H9 (cell line): ENCODE data around the gene PTN. TPM values are rescaled to one million over a fixed set of nuclear protein-coding genes. Genes with fewer than 3 reads are reported as not detected.

ENCODE experiments used
- DNase-seq: peaks from one replicate; pipeline ENCODE4 v3.0.0-alpha.2; 2017
- H2AFZ ChIP-seq: one replicate; pipeline ENCODE4 v1.6.1; 2013; ENCODE audit warnings: mild to moderate bottlenecking, low read length, control low read depth, moderate library complexity
- H2AK5ac ChIP-seq: 2 replicates; pipeline ENCODE4 v1.6.1; 2013; ENCODE audit warnings: low read length, control low read depth, mixed read lengths; ENCODE audit not compliant: insufficient read length
- H2BK120ac ChIP-seq: one replicate; pipeline ENCODE4 v1.6.1; 2013; ENCODE audit warnings: low read depth, mild to moderate bottlenecking, low read length, control low read depth, inconsistent platforms; ENCODE audit not compliant: poor library complexity, severe bottlenecking
- H2BK12ac ChIP-seq: 2 replicates; pipeline ENCODE4 v1.6.1; 2013; ENCODE audit warnings: low read length, control low read depth, mixed read lengths, low read depth; ENCODE audit not compliant: insufficient read length
- H2BK15ac ChIP-seq: 2 replicates; pipeline ENCODE4 v1.6.1; 2013; ENCODE audit warnings: low read depth, low read length, control low read depth
- H2BK20ac ChIP-seq: one replicate; pipeline ENCODE4 v1.6.1; 2013; ENCODE audit warnings: low read depth, mild to moderate bottlenecking, low read length, control low read depth, inconsistent platforms; ENCODE audit not compliant: poor library complexity, severe bottlenecking
- H2BK5ac ChIP-seq: 2 replicates; pipeline ENCODE4 v1.6.1; 2013; ENCODE audit warnings: low read length, control low read depth, mixed read lengths; ENCODE audit not compliant: insufficient read length
- H3K14ac ChIP-seq: 2 replicates; pipeline ENCODE4 v1.6.1; 2013; ENCODE audit warnings: low read length, control low read depth; ENCODE audit not compliant: insufficient read depth
- H3K18ac ChIP-seq: 2 replicates; pipeline ENCODE4 v1.6.1; 2013; ENCODE audit warnings: low read depth, mild to moderate bottlenecking, mixed read lengths, low read length, control low read depth; ENCODE audit not compliant: insufficient read length
- H3K23ac ChIP-seq: 2 replicates; pipeline ENCODE4 v1.6.1; 2013; ENCODE audit warnings: low read length, control low read depth, mixed read lengths, low read depth; ENCODE audit not compliant: insufficient read length
- H3K23me2 ChIP-seq: 2 replicates; pipeline ENCODE4 v1.6.1; 2013; ENCODE audit warnings: low read depth, mild to moderate bottlenecking, mixed read lengths, low read length, control low read depth; ENCODE audit not compliant: insufficient read length, poor library complexity, severe bottlenecking
- H3K27ac ChIP-seq: 2 replicates; pipeline ENCODE4 v1.5.1; 2013; ENCODE audit warnings: low read length, control low read depth, mixed read lengths, low read depth; ENCODE audit not compliant: insufficient read length
- H3K27me3 ChIP-seq: 2 replicates; pipeline ENCODE4 v1.6.1; 2013; ENCODE audit warnings: low read length, control low read depth, inconsistent platforms; ENCODE audit not compliant: insufficient read depth
- H3K4ac ChIP-seq: 2 replicates; pipeline ENCODE4 v1.6.1; 2013; ENCODE audit warnings: low read depth, mild to moderate bottlenecking, control low read depth, inconsistent platforms, low read length, moderate library complexity
- H3K4me1 ChIP-seq: 2 replicates; pipeline ENCODE4 v1.6.1; 2013; ENCODE audit warnings: low read length, control low read depth, inconsistent platforms; ENCODE audit not compliant: insufficient read depth
- H3K4me2 ChIP-seq: 2 replicates; pipeline ENCODE4 v1.6.1; 2013; ENCODE audit warnings: low read length, control low read depth, mixed read lengths; ENCODE audit not compliant: insufficient read length, insufficient read depth
- H3K56ac ChIP-seq: 2 replicates; pipeline ENCODE4 v1.6.1; 2013; ENCODE audit warnings: low read depth, mild to moderate bottlenecking, mixed read lengths, low read length, control low read depth; ENCODE audit not compliant: insufficient read length
- H3K79me1 ChIP-seq: 2 replicates; pipeline ENCODE4 v1.6.1; 2013; ENCODE audit warnings: low read depth, mild to moderate bottlenecking, moderate library complexity, low read length, control low read depth, inconsistent platforms; ENCODE audit not compliant: insufficient read depth, poor library complexity, severe bottlenecking
- H3K79me2 ChIP-seq: 2 replicates; pipeline ENCODE4 v1.6.1; 2013; ENCODE audit warnings: low read length, control low read depth, inconsistent platforms; ENCODE audit not compliant: insufficient read depth
- H3K9ac ChIP-seq: 2 replicates; pipeline ENCODE4 v1.6.1; 2013; ENCODE audit warnings: low read length, control low read depth, mixed read lengths; ENCODE audit not compliant: insufficient read length; ENCODE audit errors: extremely low read depth
- H3K9me3 ChIP-seq: one replicate; pipeline ENCODE4 v1.6.1; 2013; ENCODE audit warnings: low read depth, low read length, inconsistent platforms; ENCODE audit not compliant: control insufficient read depth
- H3T11ph ChIP-seq: one replicate; pipeline ENCODE4 v1.6.1; 2013; ENCODE audit warnings: mild to moderate bottlenecking, low read length, control low read depth, inconsistent platforms
- H4K20me1 ChIP-seq: one replicate; pipeline ENCODE4 v1.6.1; 2013; ENCODE audit not compliant: control insufficient read depth, insufficient read length, insufficient read depth
- H4K5ac ChIP-seq: 2 replicates; pipeline ENCODE4 v1.6.1; 2013; ENCODE audit warnings: low read depth, mild to moderate bottlenecking, mixed read lengths, low read length, control low read depth; ENCODE audit not compliant: insufficient read length
- H4K8ac ChIP-seq: replicated peaks from 2 replicates; pipeline ENCODE4 v1.6.1; 2013; ENCODE audit warnings: low read length, control low read depth, mixed read lengths, low read depth; ENCODE audit not compliant: insufficient read length
- H4K91ac ChIP-seq: 2 replicates; pipeline ENCODE4 v1.6.1; 2013; ENCODE audit warnings: low read depth, mild to moderate bottlenecking, moderate library complexity, mixed read lengths, low read length, control low read depth; ENCODE audit not compliant: insufficient read length
- H3K27ac Mint-ChIP-seq, 3 experiments: 2 replicates in 2 of 3; 3 replicates in 1 of 3; pipeline ENCODE4 v1.8.0; 2020 to 2021; ENCODE audit warnings: mixed read lengths in 3 of 3, mild to moderate bottlenecking in 1 of 3, moderate library complexity in 1 of 3
- H3K27me3 Mint-ChIP-seq: 2 replicates; pipeline ENCODE4 v1.8.0; 2021; ENCODE audit warnings: low read depth, mild to moderate bottlenecking, moderate library complexity, mixed read lengths
- H3K36me3 Mint-ChIP-seq, 3 experiments: 2 replicates in 2 of 3; 3 replicates in 1 of 3; pipeline ENCODE4 v1.8.0; 2020 to 2021; ENCODE audit warnings: low read depth in 3 of 3, mixed read lengths in 3 of 3; ENCODE audit not compliant: insufficient read depth in 1 of 3
- H3K4me1 Mint-ChIP-seq, 2 experiments: 2 replicates each; pipeline ENCODE4 v1.8.0; 2020; ENCODE audit warnings: mixed read lengths in 2 of 2
- H3K4me3 Mint-ChIP-seq, 2 experiments: 2 replicates in 1 of 2; 3 replicates in 1 of 2; pipeline ENCODE4 v1.8.0; 2020 to 2021; ENCODE audit warnings: mild to moderate bottlenecking in 2 of 2, mixed read lengths in 2 of 2, moderate library complexity in 1 of 2
- H3K9me3 Mint-ChIP-seq, 2 experiments: 2 replicates in 1 of 2; 3 replicates in 1 of 2; pipeline ENCODE4 v1.8.0; 2020; ENCODE audit warnings: mild to moderate bottlenecking in 2 of 2, mixed read lengths in 2 of 2, moderate library complexity in 1 of 2
- CTCF ChIP-seq: fragments of 200-600 bp; sonication (generic); conservative IDR thresholded peaks from 3 replicates; pipeline ENCODE4 v1.8.0; 2021; ENCODE audit warnings: antibody characterized with exemption, mild to moderate bottlenecking
- WGBS: extraction: QIAGEN DNeasy Blood & Tissue Kit; methylation state at CpG from one replicate; pipeline ENCODE4 v1.1.7; 2013; ENCODE audit warnings: missing lambda C conversion rate, low lambda C conversion rate, mixed read lengths; ENCODE audit not compliant: insufficient read length; ENCODE audit errors: extremely low coverage; 5-methylcytosine and 5-hydroxymethylcytosine counted together
- total RNA-seq: library from RNA; stranded (reverse); gene quantifications from 2 replicates; pipeline ENCODE4 v1.2.1, GENCODE V29; 2021

PTN gene
- total RNA-seq, 1 experiment from 2014 or later: 16.5 TPM

GRCh38 chr7:137342265-137342664, 1.3 kb downstream of the PTN start:
- Histone ChIP-seq H3K14ac (no peak overlapping the region), H2BK15ac (no peak overlapping the region), H2BK12ac (no peak overlapping the region), H2BK20ac (no peak overlapping the region), H2BK120ac (no peak overlapping the region), H2BK5ac (no peak overlapping the region), H3K23ac (no peak overlapping the region), H3K56ac (no peak overlapping the region), H3K4ac (no peak overlapping the region), H3K4me1 (peaks cover 2% of the 10 kb centered on the region; the same call in 1 of the 2 replicates), H3K9ac (no peak overlapping the region), H3K18ac (no peak overlapping the region), H4K5ac (no peak overlapping the region), H4K8ac (no peak overlapping the region), H3K4me2 (peak overlapping the region; percentile 88), H2AK5ac (no peak overlapping the region), H2AFZ (no peak overlapping the region), H4K91ac (no peak overlapping the region), H3T11ph (no peak overlapping the region), H3K79me1 (no peaks in the 10 kb centered on the region), H3K9me3 (no peaks in the 10 kb centered on the region), H3K23me2 (peaks cover 15% of the 10 kb centered on the region), H4K20me1 (no peaks in the 10 kb centered on the region), H3K79me2 (no peaks in the 10 kb centered on the region), H3K27me3 (no peaks in the 10 kb centered on the region), H3K27ac (no peak overlapping the region)
- no peaks in the 10 kb centered on the region for H3K9me3 Mint-ChIP-seq
- DNase-seq: no peak
- no peak for TF ChIP-seq CTCF
- H3K36me3 Mint-ChIP-seq: peaks cover 0 to 9% (median 0%) of the 10 kb centered on the region in 3 experiments; a peak in 3 of 7 replicates
- peak overlapping the region in 1 of 3 experiments; percentile 25; a peak in 1 of 7 replicates for H3K27ac Mint-ChIP-seq
- H3K27me3 Mint-ChIP-seq: peaks cover 22% of the 10 kb centered on the region
- WGBS: no CpG with 5 or more reads among the region's 3 CpGs
- peaks cover 47 to 55% of the 10 kb centered on the region in 2 experiments for H3K4me1 Mint-ChIP-seq
- peak overlapping the region; percentile 74 to 89 for H3K4me3 Mint-ChIP-seq
